Smooth muscle cell (in vitro differentiated cells): ENCODE results near the gene RGS10. TPM values are rescaled to one million over a fixed set of nuclear protein-coding genes. Genes with fewer than 3 reads are reported as not detected.

Experiments used
- DNase-seq: peaks from one replicate; lab custom pipeline; 2025; ENCODE audit not compliant: unreplicated experiment; lab: John Stamatoyannopoulos, UW
- H2AFZ ChIP-seq: fragments of 200-600 bp; sonication (generic); 2 replicates; pipeline ENCODE4 v1.6.0; 2016; ENCODE audit warnings: antibody characterized with exemption, low read depth, mild to moderate bottlenecking
- H3F3A ChIP-seq: fragments of 200-600 bp; sonication (generic); 2 replicates; pipeline ENCODE4 v1.6.0; 2017; ENCODE audit warnings: antibody characterized with exemption, low read depth
- H3K27ac ChIP-seq: fragments of 200-600 bp; sonication (generic); 2 replicates; pipeline ENCODE4 v1.5.1; 2016; ENCODE audit warnings: low read depth, mild to moderate bottlenecking
- H3K27me3 ChIP-seq: fragments of 200-600 bp; sonication (generic); 2 replicates; pipeline ENCODE4 v1.6.1; 2016; ENCODE audit warnings: low read depth, mild to moderate bottlenecking
- H3K36me3 ChIP-seq: fragments of 200-600 bp; sonication (generic); 2 replicates; pipeline ENCODE4 v1.5.1; 2016; ENCODE audit warnings: low read depth
- H3K4me1 ChIP-seq: fragments of 200-600 bp; sonication (generic); 2 replicates; pipeline ENCODE4 v1.5.1; 2016; ENCODE audit warnings: low read depth
- H3K4me2 ChIP-seq: fragments of 200-600 bp; sonication (generic); 2 replicates; pipeline ENCODE4 v1.6.0; 2016; ENCODE audit warnings: mild to moderate bottlenecking
- H3K4me3 ChIP-seq: fragments of 200-600 bp; sonication (generic); 2 replicates; pipeline ENCODE4 v1.5.1; 2016; ENCODE audit warnings: mild to moderate bottlenecking
- H3K79me2 ChIP-seq: fragments of 200-600 bp; sonication (generic); 2 replicates; pipeline ENCODE4 v1.6.0; 2016; ENCODE audit warnings: low read depth, mild to moderate bottlenecking
- H3K9ac ChIP-seq: fragments of 200-600 bp; sonication (generic); 2 replicates; pipeline ENCODE4 v1.6.0; 2016; ENCODE audit warnings: low read depth
- H3K9me3 ChIP-seq: fragments of 200-600 bp; sonication (generic); replicated peaks from 2 replicates; pipeline ENCODE4 v1.5.1; 2016; ENCODE audit warnings: low read depth
- H4K20me1 ChIP-seq: fragments of 200-600 bp; sonication (generic); 2 replicates; pipeline ENCODE4 v1.6.0; 2016; ENCODE audit warnings: low read depth
- WGBS: methylation state at CpG from one replicate; pipeline ENCODE4 v1.1.7; 2016; ENCODE audit warnings: low lambda C conversion rate; 5-methylcytosine and 5-hydroxymethylcytosine counted together
- polyA plus RNA-seq: library from polyadenylated mRNA; unstranded; fragments of >200 nt; fragmentation: Nextera tagmentation; extraction: Ambion mirVana; gene quantifications from 2 replicates; pipeline ENCODE4 v1.2.1, GENCODE V29; 2016
- total RNA-seq: library from RNA; depleted of rRNA; stranded (reverse); fragments of >200 nt; gene quantifications from 2 replicates; pipeline ENCODE4 v1.2.3, GENCODE V29; 2014
- TF ChIP-seq, protein P1 (sequence below): fragments of 200-600 bp; sonication (generic); IDR thresholded peaks from 2 replicates; pipeline ENCODE4 v1.5.1; 2017; ENCODE audit warnings: borderline replicate concordance, mild to moderate bottlenecking, antibody characterized with exemption; ENCODE audit not compliant: insufficient read depth, poor library complexity, severe bottlenecking

The RGS10 gene
- total and polyA plus RNA-seq, 2 experiments from 2014 or later, result 40.2 to 72.5 TPM

DNA sequence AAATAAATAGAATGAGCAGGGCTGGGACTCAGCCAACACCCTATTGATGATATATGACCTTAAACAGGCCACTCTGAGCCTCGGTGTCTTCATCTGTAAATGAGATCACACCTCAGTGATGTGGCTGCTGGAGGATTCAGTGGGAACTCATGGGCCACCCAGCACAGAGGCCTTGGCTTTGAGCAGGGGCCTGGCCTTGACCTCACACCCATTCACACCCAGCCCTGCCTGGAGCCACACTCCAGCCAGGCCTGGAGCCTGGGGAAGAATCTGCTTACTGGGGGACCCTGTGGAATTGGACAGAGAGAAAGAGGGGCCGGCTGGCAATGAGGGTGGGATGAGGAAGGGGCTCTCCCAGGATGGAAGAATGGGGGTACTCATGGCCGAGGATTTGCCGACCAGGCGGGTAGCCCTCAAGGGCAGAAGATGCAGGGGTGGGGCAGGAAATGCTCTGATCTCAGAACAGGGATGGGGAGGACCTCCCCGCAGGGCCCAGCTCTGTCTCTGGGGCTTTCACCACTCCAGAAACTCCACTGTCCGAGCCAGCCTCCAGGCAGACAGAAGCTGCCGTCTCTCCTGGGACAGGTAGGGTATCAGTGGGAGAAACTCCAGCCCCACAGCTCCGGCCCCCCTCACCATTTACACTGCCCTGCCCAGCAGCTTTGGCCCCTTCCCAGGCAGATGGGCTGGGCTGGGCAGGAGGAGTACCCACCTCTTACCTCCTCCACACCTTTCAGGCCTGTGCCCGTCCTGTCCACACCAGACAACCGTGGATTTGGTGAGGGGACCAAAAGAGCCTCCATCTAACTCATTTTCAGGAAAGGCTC, 81.9 kb downstream of the RGS10 start:
- Histone ChIP-seq H3K9me3 (no peaks in the 10 kb centered on the region), H3F3A (no peaks in the 10 kb centered on the region), H3K9ac (no peak overlapping the region), H3K36me3 (no peaks in the 10 kb centered on the region), H3K4me2 (no peak overlapping the region), H3K4me3 (no peak overlapping the region), H4K20me1 (no peaks in the 10 kb centered on the region), H3K27ac (no peak overlapping the region), H2AFZ (no peak overlapping the region), H3K79me2 (no peaks in the 10 kb centered on the region), H3K27me3 (no peaks in the 10 kb centered on the region), H3K4me1 (no peaks in the 10 kb centered on the region)
- no peak for DNase-seq
- 93% methylated on average over 11 of the region's 11 CpGs for WGBS
- TF ChIP-seq, protein P1, sequence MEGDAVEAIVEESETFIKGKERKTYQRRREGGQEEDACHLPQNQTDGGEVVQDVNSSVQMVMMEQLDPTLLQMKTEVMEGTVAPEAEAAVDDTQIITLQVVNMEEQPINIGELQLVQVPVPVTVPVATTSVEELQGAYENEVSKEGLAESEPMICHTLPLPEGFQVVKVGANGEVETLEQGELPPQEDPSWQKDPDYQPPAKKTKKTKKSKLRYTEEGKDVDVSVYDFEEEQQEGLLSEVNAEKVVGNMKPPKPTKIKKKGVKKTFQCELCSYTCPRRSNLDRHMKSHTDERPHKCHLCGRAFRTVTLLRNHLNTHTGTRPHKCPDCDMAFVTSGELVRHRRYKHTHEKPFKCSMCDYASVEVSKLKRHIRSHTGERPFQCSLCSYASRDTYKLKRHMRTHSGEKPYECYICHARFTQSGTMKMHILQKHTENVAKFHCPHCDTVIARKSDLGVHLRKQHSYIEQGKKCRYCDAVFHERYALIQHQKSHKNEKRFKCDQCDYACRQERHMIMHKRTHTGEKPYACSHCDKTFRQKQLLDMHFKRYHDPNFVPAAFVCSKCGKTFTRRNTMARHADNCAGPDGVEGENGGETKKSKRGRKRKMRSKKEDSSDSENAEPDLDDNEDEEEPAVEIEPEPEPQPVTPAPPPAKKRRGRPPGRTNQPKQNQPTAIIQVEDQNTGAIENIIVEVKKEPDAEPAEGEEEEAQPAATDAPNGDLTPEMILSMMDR, result no peak

DNA sequence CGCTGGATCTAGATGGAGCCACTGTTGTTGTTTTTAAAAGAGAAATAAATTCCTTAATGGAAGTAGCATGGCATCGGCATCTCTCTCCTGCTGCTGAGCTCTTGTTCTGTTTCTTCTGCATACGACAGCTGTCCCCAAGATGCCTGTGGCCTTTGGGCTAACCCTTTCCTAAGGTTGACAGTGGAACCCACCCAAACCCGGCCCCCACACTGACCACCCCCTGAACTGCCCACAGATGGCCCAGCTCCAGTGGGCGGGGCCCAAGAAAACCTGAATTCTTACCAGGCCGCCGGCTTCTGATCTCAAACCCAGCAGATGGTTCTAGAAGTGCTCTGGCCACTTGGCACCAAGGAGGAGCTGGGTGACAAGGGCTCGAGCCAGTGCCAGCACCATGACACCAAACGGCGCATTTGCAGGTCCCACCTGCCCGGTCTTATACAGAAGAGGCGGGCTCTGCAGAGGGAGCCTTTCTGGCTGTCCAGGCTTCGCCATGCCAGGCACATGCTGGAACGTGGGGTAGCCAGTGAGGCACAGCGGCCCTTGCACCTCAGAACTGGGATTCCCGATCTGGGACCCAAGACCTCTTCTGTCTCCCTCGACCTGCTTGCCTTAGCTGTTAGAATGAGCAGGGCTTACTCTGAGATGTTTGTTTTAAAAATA, 82.7 kb downstream of the RGS10 start:
- 95% methylated on average over 17 of the region's 17 CpGs for WGBS

DNA sequence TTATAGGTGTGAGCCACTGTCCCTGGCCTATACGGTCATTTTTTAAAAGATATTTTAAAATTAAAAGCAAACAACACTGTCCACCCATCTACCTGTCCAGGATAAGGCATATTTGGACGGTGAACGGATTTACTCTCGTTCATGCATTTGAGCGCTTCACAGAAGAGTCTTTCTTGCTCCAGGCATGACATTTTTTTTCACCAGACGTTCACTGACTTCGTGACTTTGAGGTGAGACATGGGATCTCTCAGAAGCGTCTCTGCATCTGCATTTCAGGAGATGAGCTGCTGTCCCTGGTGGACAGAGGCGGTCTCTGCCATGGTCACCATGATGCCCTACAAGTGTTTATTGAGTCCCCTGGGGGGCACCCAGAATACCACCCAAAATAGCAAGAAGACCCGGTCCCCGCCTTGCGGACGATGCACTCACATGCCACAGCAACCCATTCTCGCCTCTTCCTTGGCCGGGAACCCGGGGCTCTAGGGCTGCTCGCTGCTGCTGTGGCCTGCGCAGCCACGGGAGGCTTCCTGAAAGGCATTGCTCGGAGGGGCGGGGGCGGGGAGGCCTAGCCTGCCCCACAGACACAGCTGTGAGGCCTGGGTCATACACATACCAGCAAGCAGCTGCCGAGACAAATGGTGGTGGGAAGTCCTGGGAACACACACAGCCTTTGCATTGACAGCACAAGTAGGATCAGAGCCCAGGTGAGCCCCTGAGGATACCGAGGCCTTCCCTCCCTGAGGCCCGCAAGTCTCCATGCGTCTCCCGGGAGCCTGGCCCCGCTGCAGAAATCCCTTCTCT, 84.4 kb downstream of the RGS10 start:
- Histone ChIP-seq H4K20me1 (no peaks in the 10 kb centered on the region), H3K79me2 (no peaks in the 10 kb centered on the region), H3K27me3 (no peaks in the 10 kb centered on the region), H3K27ac (no peak overlapping the region), H3K4me1 (no peaks in the 10 kb centered on the region), H3K36me3 (no peaks in the 10 kb centered on the region), H3K9ac (no peak overlapping the region), H3K4me3 (no peak overlapping the region), H3K4me2 (no peak overlapping the region), H3F3A (no peaks in the 10 kb centered on the region), H2AFZ (no peak overlapping the region), H3K9me3 (no peaks in the 10 kb centered on the region)
- TF ChIP-seq, protein P1, result no peak
- DNase-seq, result no peak
- 88% methylated on average over 28 of the region's 28 CpGs for WGBS

More for the DNA sequence above, 82.7 kb downstream of the RGS10 start:
- no peak for DNase-seq
- Histone ChIP-seq H4K20me1 (no peaks in the 10 kb centered on the region), H3K4me1 (no peaks in the 10 kb centered on the region), H3K79me2 (no peaks in the 10 kb centered on the region), H3K4me3 (no peak overlapping the region), H3K27ac (no peak overlapping the region), H3K9ac (no peak overlapping the region), H3K9me3 (no peaks in the 10 kb centered on the region), H3F3A (no peaks in the 10 kb centered on the region), H3K36me3 (no peaks in the 10 kb centered on the region), H3K27me3 (no peaks in the 10 kb centered on the region), H2AFZ (no peak overlapping the region), H3K4me2 (no peak overlapping the region)
- TF ChIP-seq, protein P1, result no peak
